Measurements from ENCODE around the gene TSHZ2.
"Not testable (repeated sequence)": the region's sequence is repeated elsewhere in the genome, so short reads cannot be mapped to it uniquely, and the experiment has no call there.

Gene TSHZ2

GRCh38 chr20:53434662-53435061, 462.5 kb downstream of the TSHZ2 start:
- no peak for DNase-seq

- not testable (repeated sequence) for DNase-seq
Measured at GRCh38 chr20:53436927-53437326, 464.8 kb downstream of the TSHZ2 start.

GRCh38 chr20:53438368-53438767, 466.2 kb downstream of the TSHZ2 start:
- no peak for DNase-seq

- DNase-seq: no peak
Measured at GRCh38 chr20:53439046-53439445, 466.9 kb downstream of the TSHZ2 start.

GRCh38 chr20:53439616-53440015, 467.5 kb downstream of the TSHZ2 start:
- DNase-seq: no peak

- DNase-seq: no peak
Measured at GRCh38 chr20:53444401-53445149, 472.4 kb downstream of the TSHZ2 start.

GRCh38 chr20:53445321-53445731, 473.2 kb downstream of the TSHZ2 start:
- DNase-seq: no peak

- no peak for DNase-seq
Measured at GRCh38 chr20:53445932-53446331, 473.8 kb downstream of the TSHZ2 start.

GRCh38 chr20:53447316-53447715, 475.2 kb downstream of the TSHZ2 start:
- DNase-seq: no peak

- no peak for DNase-seq
Measured at GRCh38 chr20:53448426-53448825, 476.3 kb downstream of the TSHZ2 start.

GRCh38 chr20:53448875-53449274, 476.7 kb downstream of the TSHZ2 start:
- DNase-seq: no peak

GRCh38 chr20:53453076-53453475, 480.9 kb downstream of the TSHZ2 start:
- DNase-seq: no peak

- no peak for DNase-seq
Measured at GRCh38 chr20:53454675-53455276, 482.6 kb downstream of the TSHZ2 start.

- DNase-seq: no peak
Measured at GRCh38 chr20:53463101-53463972, 491.2 kb downstream of the TSHZ2 start.

- no peak for DNase-seq
Measured at GRCh38 chr20:53466279-53466678, 494.1 kb downstream of the TSHZ2 start.

- DNase-seq: no peak
Measured at GRCh38 chr20:53468587-53468986, 496.4 kb downstream of the TSHZ2 start.

GRCh38 chr20:53472859-53473258, 500.7 kb downstream of the TSHZ2 start:
- DNase-seq: not testable (repeated sequence)

- DNase-seq: no peak
Measured at GRCh38 chr20:53480913-53481312, 508.8 kb downstream of the TSHZ2 start.

- DNase-seq: no peak
Measured at GRCh38 chr20:53487461-53488200, 515.5 kb downstream of the TSHZ2 start.

- DNase-seq: no peak
Measured at GRCh38 chr20:53488775-53489272, 516.7 kb downstream of the TSHZ2 start.

- DNase-seq: no peak
Measured at GRCh38 chr20:53489528-53489927, 517.4 kb downstream of the TSHZ2 start.

- DNase-seq: no peak
Measured at GRCh38 chr20:53490620-53491019, 518.5 kb downstream of the TSHZ2 start.

- DNase-seq: no peak
Measured at GRCh38 chr20:53491462-53491861, 519.3 kb downstream of the TSHZ2 start.

All from stimulated activated CD4-positive, alpha-beta T cell treated with anti-CD3 and anti-CD28 coated beads, Interleukin-2, amount 100 ng/mL, for 24 hours (primary cell).